DOHH2 (cell line): ENCODE data around the gene ACP4.
"Not testable (repeated sequence)": the region's sequence is repeated elsewhere in the genome, so short reads cannot be mapped to it uniquely, and the experiment has no call there.

ENCODE experiments used
- H3F3A ChIP-seq: fragments of 200-600 bp; sonication (generic), shearing (Covaris generic); 2 replicates; pipeline ENCODE4 v1.6.0; 2016; ENCODE audit warnings: antibody characterized with exemption, mild to moderate bottlenecking; ENCODE audit not compliant: control insufficient read depth, insufficient read depth
- H3K27ac ChIP-seq: fragments of 200-600 bp; sonication (generic); 2 replicates; pipeline ENCODE4 v1.5.1; 2014; ENCODE audit warnings: low read depth, mild to moderate bottlenecking, low read length, moderate library complexity
- H3K27me3 ChIP-seq: fragments of 200-600 bp; sonication (generic); 2 replicates; pipeline ENCODE4 v1.6.1; 2014; ENCODE audit warnings: mild to moderate bottlenecking, low read length, mixed read lengths; ENCODE audit not compliant: control insufficient read depth
- H3K36me3 ChIP-seq: fragments of 200-600 bp; sonication (generic); 2 replicates; pipeline ENCODE4 v1.6.1; 2014; ENCODE audit warnings: mild to moderate bottlenecking, low read length, moderate library complexity, mixed read lengths; ENCODE audit not compliant: control insufficient read depth
- H3K4me1 ChIP-seq: fragments of 200-600 bp; sonication (generic); 2 replicates; pipeline ENCODE4 v1.6.1; 2014; ENCODE audit warnings: mild to moderate bottlenecking, low read length, mixed read lengths; ENCODE audit not compliant: control insufficient read depth
- H3K4me2 ChIP-seq: fragments of 200-600 bp; sonication (generic); 2 replicates; pipeline ENCODE4 v1.6.0; 2014; ENCODE audit warnings: mild to moderate bottlenecking, low read length, moderate library complexity
- H3K4me3 ChIP-seq: fragments of 200-600 bp; sonication (generic); 2 replicates; pipeline ENCODE4 v1.5.1; 2014; ENCODE audit warnings: mild to moderate bottlenecking, low read length, mixed read lengths
- H3K79me2 ChIP-seq: fragments of 200-600 bp; sonication (generic); 2 replicates; pipeline ENCODE4 v1.6.1; 2014; ENCODE audit warnings: mild to moderate bottlenecking, low read length, mixed read lengths; ENCODE audit not compliant: control insufficient read depth
- H3K9me2 ChIP-seq: fragments of 200-600 bp; sonication (generic); replicated peaks from 2 replicates; pipeline ENCODE4 v1.6.1; 2014; ENCODE audit warnings: mild to moderate bottlenecking, low read length, mixed read lengths; ENCODE audit not compliant: control insufficient read depth
- H3K9me3 ChIP-seq: fragments of 200-600 bp; sonication (generic); 2 replicates; pipeline ENCODE4 v1.6.1; 2014; ENCODE audit warnings: antibody characterized with exemption, low read length, mixed read lengths; ENCODE audit not compliant: control insufficient read depth, insufficient read depth
- H4K20me1 ChIP-seq: fragments of 200-600 bp; sonication (generic); 2 replicates; pipeline ENCODE4 v1.6.0; 2014; ENCODE audit warnings: low read depth, mild to moderate bottlenecking, antibody characterized with exemption, low read length, moderate library complexity; ENCODE audit not compliant: control insufficient read depth, insufficient read depth
- CTCF ChIP-seq: fragments of 200-600 bp; sonication (generic); IDR thresholded peaks from one replicate; pipeline ENCODE4 v1.5.1; 2014; ENCODE audit warnings: antibody characterized with exemption, mild to moderate bottlenecking, low read depth, low read length; ENCODE audit not compliant: poor library complexity, severe bottlenecking
- EZH2phosphoT487 ChIP-seq: fragments of 200-600 bp; sonication (generic); IDR thresholded peaks from 2 replicates; pipeline ENCODE4 v1.6.1; 2017; ENCODE audit warnings: borderline replicate concordance, mild to moderate bottlenecking, antibody characterized with exemption, low read length, moderate library complexity, mixed read lengths

ACP4 gene

GRCh38 chr19:50808856-50809255, 18.6 kb downstream of the ACP4 start:
- H3K36me3 ChIP-seq, result peaks cover 5% of the 10 kb centered on the region
- TF ChIP-seq EZH2phosphoT487 (no peak), CTCF (no peak)
- H3K27me3 ChIP-seq, result no peaks in the 10 kb centered on the region
- peaks cover under 1% of the 10 kb centered on the region; the same call in 1 of the 2 replicates for H3F3A ChIP-seq
- peaks cover 13% of the 10 kb centered on the region for H3K79me2 ChIP-seq
- H3K9me2 ChIP-seq, result no peaks in the 10 kb centered on the region
- H3K4me1 ChIP-seq, result peaks cover 9% of the 10 kb centered on the region
- H3K9me3 ChIP-seq, result no peaks in the 10 kb centered on the region
- H4K20me1 ChIP-seq, result peaks cover under 1% of the 10 kb centered on the region; the same call in 1 of the 2 replicates
- no peak overlapping the region for H3K4me3 ChIP-seq
- H3K4me2 ChIP-seq, result no peak overlapping the region
- H3K27ac ChIP-seq, result no peak overlapping the region

- H3K4me3 ChIP-seq, H3K36me3 ChIP-seq, H3K27ac ChIP-seq, H3K4me2 ChIP-seq, H4K20me1 ChIP-seq, H3K9me2 ChIP-seq, H3K79me2 ChIP-seq, H3K27me3 ChIP-seq, H3F3A ChIP-seq, H3K9me3 ChIP-seq, H3K4me1 ChIP-seq: not testable (repeated sequence)
Observed at GRCh38 chr19:50811622-50812238, 21.5 kb downstream of the ACP4 start.

GRCh38 chr19:50812474-50812873, 22.3 kb downstream of the ACP4 start:
- Histone ChIP-seq H3F3A (no peaks in the 10 kb centered on the region; the same call in 1 of the 2 replicates), H3K9me3 (no peaks in the 10 kb centered on the region), H3K27ac (no peak overlapping the region), H3K27me3 (0 out of 2 replicates have a peak, but pooled peaks cover 3% of the 10 kb centered on the region), H3K4me3 (no peak overlapping the region), H3K4me2 (no peak overlapping the region), H4K20me1 (no peaks in the 10 kb centered on the region), H3K36me3 (no peaks in the 10 kb centered on the region), H3K79me2 (no peaks in the 10 kb centered on the region), H3K4me1 (peaks cover 7% of the 10 kb centered on the region), H3K9me2 (no peaks in the 10 kb centered on the region)
- TF ChIP-seq CTCF, result no peak
- TF ChIP-seq EZH2phosphoT487, result no peak

GRCh38 chr19:50814883-50815282, 24.7 kb downstream of the ACP4 start:
- H3K4me1 ChIP-seq, result peaks cover 31% of the 10 kb centered on the region
- H4K20me1 ChIP-seq, result no peaks in the 10 kb centered on the region
- no peaks in the 10 kb centered on the region; the same call in 1 of the 2 replicates for H3F3A ChIP-seq
- H3K36me3 ChIP-seq, result no peaks in the 10 kb centered on the region
- no peaks in the 10 kb centered on the region for H3K79me2 ChIP-seq
- no peak overlapping the region for H3K4me3 ChIP-seq
- H3K9me3 ChIP-seq, result no peaks in the 10 kb centered on the region
- H3K4me2 ChIP-seq, result no peak overlapping the region
- H3K9me2 ChIP-seq, result no peaks in the 10 kb centered on the region
- TF ChIP-seq CTCF (no peak), EZH2phosphoT487 (no peak)
- no peak overlapping the region for H3K27ac ChIP-seq
- H3K27me3 ChIP-seq, result 0 out of 2 replicates have a peak, but pooled peaks cover 3% of the 10 kb centered on the region
